K562 (cell line): ENCODE results near the gene SART1. TPM values are rescaled to one million over a fixed set of nuclear protein-coding genes. Genes with fewer than 3 reads are reported as not detected.

Experiments used
- ATAC-seq: fragments of 200-7000 bp; cut with Tn5 transposase; 3 replicates; pipeline ENCODE4 v1.9.1; 2020; ENCODE audit warnings: moderate library complexity
- BruUV-seq: library from RNA; stranded (reverse); fragments of 400-500 nt; replicated peaks from 2 replicates; lab custom pipeline; 2021; lab: Mats Ljungman, UMichigan
- CTCF ChIA-PET: fragments of 300-600 bp; formaldehyde crosslinking; extraction: SDS; loops from one replicate; lab custom pipeline; 2021; ENCODE audit warnings: low intra/inter-chr PET ratio; lab: Yijun Ruan, JAX
- POLR2A ChIA-PET: fragments of 300-600, 350-650 bp; sonication (Branson Sonifier 250); formaldehyde crosslinking; extraction: SDS; loops from one replicate; lab custom pipeline; 2021; ENCODE audit warnings: antibody characterized with exemption, inconsistent platforms; lab: Yijun Ruan, JAX
- DNase-seq, 4 experiments: peaks; one replicate each; pipeline versions ENCODE4 v3.0.0 to v3.0.0-alpha.2; 2011 to 2018; ENCODE audit warnings: low spot score in 3 of 4, mixed read lengths in 3 of 4; ENCODE audit errors: extremely low read depth in 1 of 4
- FAIRE-seq: peaks from 2 replicates; lab custom pipeline; 2011; peaks lifted over from hg19 to GRCh38; lab: Jason Lieb, UNC
- H2AFZ ChIP-seq: 2 replicates; pipeline ENCODE4 v1.6.0; 2011; ENCODE audit warnings: low read depth, low read length, control low read depth, inconsistent platforms
- H3K27ac ChIP-seq: fragments of 200-600 bp; 3 replicates; pipeline ENCODE4 v1.8.0; 2011; ENCODE audit warnings: low read depth, mild to moderate bottlenecking, control low read depth, inconsistent platforms, low read length, moderate library complexity, mixed read lengths; ENCODE audit errors: extremely low read depth
- H3K27me3 ChIP-seq, 2 experiments: fragments of 300-600 bp in 1 of 2; 2 replicates in 1 of 2; 3 replicates in 1 of 2; pipeline versions ENCODE4 v1.6.0 to v1.8.0; 2011; ENCODE audit warnings: inconsistent platforms in 2 of 2, low read length in 2 of 2, mild to moderate bottlenecking in 1 of 2, mixed read lengths in 1 of 2, moderate library complexity in 1 of 2; ENCODE audit not compliant: control insufficient read depth in 2 of 2, insufficient read depth in 2 of 2
- H3K36me3 ChIP-seq: fragments of 300-600 bp; 3 replicates; pipeline ENCODE4 v1.8.0; 2011; ENCODE audit warnings: mild to moderate bottlenecking, low read length, inconsistent platforms; ENCODE audit not compliant: control insufficient read depth, insufficient read depth
- H3K4me1 ChIP-seq, 2 experiments: fragments of 200-600 bp in 1 of 2; replicated peaks in 1 of 2; 2 replicates in 1 of 2; 3 replicates in 1 of 2; pipeline versions ENCODE4 v1.5.1 to v1.8.0; 2011; ENCODE audit warnings: inconsistent platforms in 2 of 2, low read length in 2 of 2, mild to moderate bottlenecking in 1 of 2, mixed read lengths in 1 of 2, moderate library complexity in 1 of 2; ENCODE audit not compliant: control insufficient read depth in 2 of 2, insufficient read depth in 2 of 2
- H3K4me2 ChIP-seq: 2 replicates; pipeline ENCODE4 v1.6.1; 2011; ENCODE audit warnings: low read length, control low read depth, inconsistent platforms, mixed read lengths; ENCODE audit not compliant: insufficient read depth
- H3K4me3 ChIP-seq: fragments of 200-600 bp; sonication (generic), shearing (Covaris generic); 2 replicates; pipeline ENCODE4 v1.5.1; 2016; ENCODE audit warnings: control low read depth, inconsistent platforms
- H3K79me2 ChIP-seq: fragments of 200-600 bp; 3 replicates; pipeline ENCODE4 v1.8.0; 2011; ENCODE audit warnings: low read length, inconsistent platforms; ENCODE audit not compliant: control insufficient read depth, insufficient read depth
- H3K9ac ChIP-seq, 2 experiments: 2 replicates each; pipeline versions ENCODE4 v1.6.0 to v1.6.1; 2011; ENCODE audit warnings: low read depth in 2 of 2, low read length in 2 of 2, control low read depth in 1 of 2, inconsistent platforms in 1 of 2, mild to moderate bottlenecking in 1 of 2, mixed read lengths in 1 of 2; ENCODE audit not compliant: insufficient read depth in 1 of 2
- H3K9me1 ChIP-seq: one replicate; pipeline ENCODE4 v1.6.0; 2011; ENCODE audit warnings: inconsistent platforms, mild to moderate bottlenecking, low read length, moderate library complexity; ENCODE audit not compliant: control insufficient read depth, insufficient read depth
- H3K9me3 ChIP-seq: replicated peaks from 2 replicates; pipeline ENCODE4 v1.5.1; 2011; ENCODE audit warnings: low read depth, low read length, inconsistent platforms; ENCODE audit not compliant: control insufficient read depth, insufficient read depth
- H4K20me1 ChIP-seq: replicated peaks from 2 replicates; pipeline ENCODE4 v1.6.1; 2011; ENCODE audit warnings: low read length, inconsistent platforms, mixed read lengths; ENCODE audit not compliant: control insufficient read depth, insufficient read depth
- BRCA1 ChIP-seq, 2 experiments: fragments of 450-650 bp in 1 of 2; sonication (generic) in 1 of 2; formaldehyde crosslinking in 1 of 2; IDR thresholded peaks; 2 replicates each; pipeline versions ENCODE4 v1.5.0 to v1.6.1; 2017 to 2020; ENCODE audit warnings: mild to moderate bottlenecking in 1 of 2, missing genetic modification reagents in 1 of 2
- CBX3 ChIP-seq, 2 experiments: IDR thresholded peaks; 1 replicate in 1 of 2; 2 replicates in 1 of 2; pipeline ENCODE4 v1.6.1; 2012; ENCODE audit warnings: inconsistent platforms in 2 of 2, low read length in 2 of 2, borderline replicate concordance in 1 of 2, control low read depth in 1 of 2
- CHD1 ChIP-seq: fragments of 200-600 bp; sonication (generic); IDR thresholded peaks from one replicate; pipeline ENCODE4 v1.6.1; 2012; ENCODE audit warnings: mild to moderate bottlenecking, moderate library complexity, low read length, inconsistent platforms
- HMG20B ChIP-seq: fragments of 250-450 bp; sonication (Bioruptor Pico); IDR thresholded peaks from 2 replicates; pipeline ENCODE4 v1.5.0; 2021; ENCODE audit warnings: mild to moderate bottlenecking
- KDM5B ChIP-seq: fragments of 200-600 bp; sonication (generic); IDR thresholded peaks from 2 replicates; pipeline ENCODE4 v1.6.1; 2012; ENCODE audit warnings: low read depth, mild to moderate bottlenecking, moderate library complexity, low read length, control low read depth, inconsistent platforms; ENCODE audit not compliant: insufficient replicate concordance
- MED1 ChIP-seq: sonication (generic); formaldehyde crosslinking; IDR thresholded peaks from 2 replicates; pipeline ENCODE4 v1.8.1; 2023; ENCODE audit warnings: missing genetic modification reagents, borderline replicate concordance
- NFIC ChIP-seq: fragments of 450-650 bp; IDR thresholded peaks from 2 replicates; pipeline ENCODE4 v1.6.1; 2017; ENCODE audit warnings: mild to moderate bottlenecking, inconsistent platforms
- PHF20 ChIP-seq: fragments of 450-650 bp; IDR thresholded peaks from 2 replicates; pipeline ENCODE4 v1.6.1; 2018; ENCODE audit not compliant: partially characterized antibody
- PHTF2 ChIP-seq: fragments of 250-450 bp; sonication (Bioruptor Pico); IDR thresholded peaks from 2 replicates; pipeline ENCODE4 v1.5.0; 2021; ENCODE audit warnings: mild to moderate bottlenecking
- RBM34 ChIP-seq: fragments of 200-400 bp; formaldehyde crosslinking; IDR thresholded peaks from 2 replicates; pipeline ENCODE4 v1.6.1; 2018; ENCODE audit warnings: low read length, borderline replicate concordance; ENCODE audit not compliant: insufficient read depth
- TFAM ChIP-seq: fragments of 250-450 bp; sonication (Bioruptor Pico); conservative IDR thresholded peaks from 2 replicates; pipeline ENCODE4 v1.5.0; 2021; ENCODE audit warnings: mild to moderate bottlenecking, moderate library complexity
- ZBED1 ChIP-seq: IDR thresholded peaks from 2 replicates; pipeline ENCODE4 v1.6.1; 2014
- ZBTB7A ChIP-seq: IDR thresholded peaks from 2 replicates; pipeline ENCODE4 v1.6.1; 2011; ENCODE audit warnings: low read depth, mild to moderate bottlenecking, low read length, moderate library complexity, borderline replicate concordance; ENCODE audit not compliant: control insufficient read depth
- ZNF12 ChIP-seq: sonication (generic); formaldehyde crosslinking; IDR thresholded peaks from 2 replicates; pipeline ENCODE4 v1.4.0; 2020; ENCODE audit warnings: mild to moderate bottlenecking, missing genetic modification reagents
- ZNF146 ChIP-seq: IDR thresholded peaks from one replicate; pipeline ENCODE4 v1.6.1; 2018; ENCODE audit warnings: missing compliant biosample characterization; ENCODE audit not compliant: unreplicated experiment
- ZNF263 ChIP-seq: sonication (generic); formaldehyde crosslinking; IDR thresholded peaks from 2 replicates; pipeline ENCODE4 v1.8.0; 2022; ENCODE audit warnings: mild to moderate bottlenecking, missing genetic modification reagents, borderline replicate concordance
- ZNF830 ChIP-seq: fragments of 250-450 bp; sonication (Bioruptor Pico); IDR thresholded peaks from 2 replicates; pipeline ENCODE4 v1.5.0; 2021; ENCODE audit warnings: mild to moderate bottlenecking
- WGBS: fragments of 100-300 bp; shearing (Covaris generic); methylation state at CpG from one replicate; pipeline ENCODE4 v1.1.6; 2016; ENCODE audit warnings: low coverage, mixed read lengths; ENCODE audit not compliant: insufficient coverage; ENCODE audit errors: missing lambda C conversion rate; 5-methylcytosine and 5-hydroxymethylcytosine counted together
- in situ Hi-C: fragments of 300-500 bp; cut with MboI; formaldehyde crosslinking; loops from 4 replicates; pipeline ENCODE4 v1.15.0; 2018; ENCODE audit warnings: inconsistent platforms, mixed read lengths
- intact Hi-C: fragments of 100-400 bp; cut with micrococcal nuclease; formaldehyde crosslinking; loops from 2 replicates; pipeline ENCODE4 v1.14.2; 2022
- polyA plus RNA-seq, 8 experiments: library from polyadenylated mRNA; depleted of rRNA in 4 of 8; stranded (reverse) in 5 of 8; unstranded in 3 of 8; fragments of >200 nt; fragmentation: Nextera tagmentation in 2 of 8; fragmentation: Illumina TruSeq in 1 of 8; extraction: Ambion mirVana in 2 of 8; extraction: Trizol in 1 of 8; gene quantifications; 2 replicates each; pipeline versions ENCODE4 v1.2.1 to v1.2.3, GENCODE V29; 2011 to 2014; ENCODE audit warnings: inconsistent platforms in 1 of 8, missing spikeins in 1 of 8
- total RNA-seq, 7 experiments: library from RNA; depleted of rRNA in 6 of 7; stranded (reverse); fragments of >200 nt in 6 of 7; fragmentation: Illumina TruSeq in 2 of 7; extraction: Trizol in 2 of 7; gene quantifications; 2 replicates each; pipeline versions ENCODE4 v1.2.1 to v1.2.3, GENCODE V29; 2011 to 2021; ENCODE audit warnings: low replicate concordance in 1 of 7
- TF ChIP-seq, protein P1 (sequence below), 2 experiments: fragments of 450-650 bp; IDR thresholded peaks; 2 replicates each; pipeline ENCODE4 v1.6.1; 2016
- TF ChIP-seq, protein P2 (sequence below): sonication (generic); formaldehyde crosslinking; IDR thresholded peaks from 2 replicates; pipeline ENCODE4 v1.8.1; 2023; ENCODE audit warnings: mild to moderate bottlenecking, missing genetic modification reagents, moderate library complexity

SART1 gene
- total and polyA plus RNA-seq, 9 of the 15 experiments (the other 6 are each of a cell fraction or from before 2014, with no cell fraction given) = 4.8 to 84.1 (median 31.7) TPM

DNA sequence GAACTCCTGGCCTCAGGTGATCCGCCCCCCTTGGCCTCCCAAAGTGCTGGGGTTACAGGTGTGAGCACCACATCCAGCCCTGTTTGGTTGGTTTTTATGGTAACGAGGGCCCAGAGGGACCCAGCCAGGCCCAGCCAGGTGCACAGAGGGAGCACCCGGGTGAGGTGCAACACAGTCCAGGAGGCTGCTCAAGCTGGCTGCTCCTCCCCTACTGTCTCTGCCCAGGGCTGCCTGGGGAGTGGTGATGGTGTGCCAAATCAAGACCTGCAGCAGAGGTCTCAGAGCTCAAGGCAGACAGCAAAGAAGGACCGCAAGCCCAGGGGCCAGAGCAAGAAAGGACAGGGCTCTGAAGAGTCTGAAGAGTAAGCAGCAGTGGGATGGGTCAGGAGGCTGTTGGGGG lies 14.9 kb upstream of the SART1 start:
- in situ Hi-C loops = no loop called here
- CTCF ChIA-PET = no interaction called here
- peaks cover 4 to 26% of the 10 kb centered on the region in 2 experiments; a peak in 4 of 5 replicates for H3K4me1 ChIP-seq
- no peak overlapping the region for H3K4me2 ChIP-seq
- 22% methylated on average over 3 of the region's 4 CpGs for WGBS
- H3K79me2 ChIP-seq = no peaks in the 10 kb centered on the region
- TF ChIP-seq TFAM (CRISPR knock-in tag) = no peak
- TF ChIP-seq NFIC = no peak
- TF ChIP-seq MED1 = no peak
- no peak for TF ChIP-seq CBX3 (IDR thresholded peaks at IDR 0.05; ENCODE audit: borderline replicate concordance in 1 of 2, low read length in 2 of 2)
- no peak for TF ChIP-seq ZBED1
- no peak for TF ChIP-seq PHTF2 (CRISPR knock-in tag)
- TF ChIP-seq ZNF146 (CRISPR knock-in tag) = no peak
- no peak for TF ChIP-seq KDM5B
- no peak for TF ChIP-seq HMG20B (CRISPR knock-in tag)
- TF ChIP-seq, protein P1, sequence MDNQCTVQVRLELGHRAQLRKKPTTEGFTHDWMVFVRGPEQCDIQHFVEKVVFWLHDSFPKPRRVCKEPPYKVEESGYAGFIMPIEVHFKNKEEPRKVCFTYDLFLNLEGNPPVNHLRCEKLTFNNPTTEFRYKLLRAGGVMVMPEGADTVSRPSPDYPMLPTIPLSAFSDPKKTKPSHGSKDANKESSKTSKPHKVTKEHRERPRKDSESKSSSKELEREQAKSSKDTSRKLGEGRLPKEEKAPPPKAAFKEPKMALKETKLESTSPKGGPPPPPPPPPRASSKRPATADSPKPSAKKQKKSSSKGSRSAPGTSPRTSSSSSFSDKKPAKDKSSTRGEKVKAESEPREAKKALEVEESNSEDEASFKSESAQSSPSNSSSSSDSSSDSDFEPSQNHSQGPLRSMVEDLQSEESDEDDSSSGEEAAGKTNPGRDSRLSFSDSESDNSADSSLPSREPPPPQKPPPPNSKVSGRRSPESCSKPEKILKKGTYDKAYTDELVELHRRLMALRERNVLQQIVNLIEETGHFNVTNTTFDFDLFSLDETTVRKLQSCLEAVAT (IDR thresholded peaks at IDR 0.05) = no peak
- no peak for TF ChIP-seq CHD1
- TF ChIP-seq RBM34 = no peak
- TF ChIP-seq ZNF830 (CRISPR knock-in tag) = no peak
- TF ChIP-seq BRCA1 (IDR thresholded peaks at IDR 0.05) = no peak
- no peak for TF ChIP-seq BRCA1 (CRISPR knock-in tag; IDR thresholded peaks at IDR 0.05)
- TF ChIP-seq ZBTB7A = no peak
- TF ChIP-seq PHF20 = no peak
- no peak for TF ChIP-seq ZNF263
- TF ChIP-seq, protein P2, sequence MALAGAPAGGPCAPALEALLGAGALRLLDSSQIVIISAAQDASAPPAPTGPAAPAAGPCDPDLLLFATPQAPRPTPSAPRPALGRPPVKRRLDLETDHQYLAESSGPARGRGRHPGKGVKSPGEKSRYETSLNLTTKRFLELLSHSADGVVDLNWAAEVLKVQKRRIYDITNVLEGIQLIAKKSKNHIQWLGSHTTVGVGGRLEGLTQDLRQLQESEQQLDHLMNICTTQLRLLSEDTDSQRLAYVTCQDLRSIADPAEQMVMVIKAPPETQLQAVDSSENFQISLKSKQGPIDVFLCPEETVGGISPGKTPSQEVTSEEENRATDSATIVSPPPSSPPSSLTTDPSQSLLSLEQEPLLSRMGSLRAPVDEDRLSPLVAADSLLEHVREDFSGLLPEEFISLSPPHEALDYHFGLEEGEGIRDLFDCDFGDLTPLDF (CRISPR knock-in tag) = no peak
- no peak for TF ChIP-seq ZNF12 (CRISPR knock-in tag)
- TF ChIP-seq, all 486 proteins: peak for 0
- Histone ChIP-seq H3K9ac (peak overlapping the region in 1 of 2 experiments; percentile 79; a peak in 2 of 4 replicates), H2AFZ (0 out of 2 replicates have a peak overlapping the region, but pooled peaks have one; percentile 1), H3K36me3 (no peaks in the 10 kb centered on the region), H3K27me3 (peaks cover 0 to 5% of the 10 kb centered on the region in 2 experiments; a peak in 1 of 5 replicates), H3K4me3 (no peak overlapping the region), H3K9me1 (no peaks in the 10 kb centered on the region), H4K20me1 (0 out of 2 replicates have a peak, but pooled peaks cover 1% of the 10 kb centered on the region), H3K9me3 (no peaks in the 10 kb centered on the region), H3K27ac (no peak overlapping the region)
- FAIRE-seq (no peak), DNase-seq (no peak), ATAC-seq (no peak; the same call in 2 of the 3 replicates)
- BruUV-seq = no TSS peak
- POLR2A ChIA-PET = interaction anchor here (0.6 to 1.4 kb wide), 10 partner anchors 8 to 648 kb away, joined by 3 to 6 read pairs (median 3); partner anchors contain the start of genes CATSPER1 and FOSL1
- intact Hi-C loops = no loop called here
